Calu3 (cell line): ENCODE measurements around the gene AVPR1A. TPM values are rescaled to one million over a fixed set of nuclear protein-coding genes. Genes with fewer than 3 reads are reported as not detected.

Experiments used
- BruUV-seq: library from RNA; stranded (reverse); fragments of 400-500 nt; replicated peaks from 2 replicates; lab custom pipeline; 2021; lab: Mats Ljungman, UMichigan
- CTCF ChIA-PET: fragments of 300-600 bp; sonication (Branson Sonifier 250); formaldehyde crosslinking; loops from one replicate; lab custom pipeline; 2022; ENCODE audit warnings: antibody characterized with exemption; lab: Charles Lee
- DNase-seq: peaks from one replicate; pipeline ENCODE4 v3.0.0; 2022
- H3K27ac Mint-ChIP-seq: one replicate; pipeline ENCODE4 v1.8.0; 2022; ENCODE audit warnings: mixed read lengths; ENCODE audit not compliant: unreplicated experiment
- H3K27me3 Mint-ChIP-seq: one replicate; pipeline ENCODE4 v1.8.0; 2022; ENCODE audit warnings: mixed read lengths; ENCODE audit not compliant: unreplicated experiment
- H3K36me3 Mint-ChIP-seq: one replicate; pipeline ENCODE4 v1.8.0; 2022; ENCODE audit warnings: mild to moderate bottlenecking, moderate library complexity, mixed read lengths; ENCODE audit not compliant: insufficient read depth, unreplicated experiment
- H3K4me1 Mint-ChIP-seq: one replicate; pipeline ENCODE4 v1.8.0; 2022; ENCODE audit warnings: mild to moderate bottlenecking, low read depth, mixed read lengths; ENCODE audit not compliant: unreplicated experiment
- H3K4me3 Mint-ChIP-seq: one replicate; pipeline ENCODE4 v1.8.0; 2022; ENCODE audit warnings: mild to moderate bottlenecking, low read depth, moderate library complexity, mixed read lengths; ENCODE audit not compliant: unreplicated experiment
- H3K9me3 Mint-ChIP-seq: one replicate; pipeline ENCODE4 v1.8.0; 2022; ENCODE audit warnings: low read depth, mixed read lengths; ENCODE audit not compliant: unreplicated experiment
- intact Hi-C: fragments of 100-400 bp; cut with micrococcal nuclease; formaldehyde crosslinking; loops from one replicate; pipeline ENCODE4 v1.10.0; 2022; ENCODE audit not compliant: unreplicated experiment
- total RNA-seq: library from RNA; stranded (reverse); gene quantifications from 2 replicates; pipeline ENCODE4 v1.2.3, GENCODE V29; 2022
- TF ChIP-seq, protein P1 (sequence below): fragments of 200-600 bp; IDR thresholded peaks from one replicate; pipeline ENCODE4 v1.8.0; 2022; ENCODE audit warnings: antibody characterized with exemption; ENCODE audit not compliant: unreplicated experiment

Gene AVPR1A
- total RNA-seq, 1 experiment from 2014 or later = 0.66 TPM

- BruUV-seq = no TSS peak
- Mint-ChIP-seq H3K36me3 (no peaks in the 10 kb centered on the region), H3K27me3 (peaks cover 25% of the 10 kb centered on the region), H3K9me3 (no peaks in the 10 kb centered on the region), H3K27ac (no peak overlapping the region), H3K4me1 (peaks cover 7% of the 10 kb centered on the region), H3K4me3 (no peak overlapping the region)
- no peak for DNase-seq
- intact Hi-C loops = no loop called here
- CTCF ChIA-PET = no interaction called here
- TF ChIP-seq, protein P1, sequence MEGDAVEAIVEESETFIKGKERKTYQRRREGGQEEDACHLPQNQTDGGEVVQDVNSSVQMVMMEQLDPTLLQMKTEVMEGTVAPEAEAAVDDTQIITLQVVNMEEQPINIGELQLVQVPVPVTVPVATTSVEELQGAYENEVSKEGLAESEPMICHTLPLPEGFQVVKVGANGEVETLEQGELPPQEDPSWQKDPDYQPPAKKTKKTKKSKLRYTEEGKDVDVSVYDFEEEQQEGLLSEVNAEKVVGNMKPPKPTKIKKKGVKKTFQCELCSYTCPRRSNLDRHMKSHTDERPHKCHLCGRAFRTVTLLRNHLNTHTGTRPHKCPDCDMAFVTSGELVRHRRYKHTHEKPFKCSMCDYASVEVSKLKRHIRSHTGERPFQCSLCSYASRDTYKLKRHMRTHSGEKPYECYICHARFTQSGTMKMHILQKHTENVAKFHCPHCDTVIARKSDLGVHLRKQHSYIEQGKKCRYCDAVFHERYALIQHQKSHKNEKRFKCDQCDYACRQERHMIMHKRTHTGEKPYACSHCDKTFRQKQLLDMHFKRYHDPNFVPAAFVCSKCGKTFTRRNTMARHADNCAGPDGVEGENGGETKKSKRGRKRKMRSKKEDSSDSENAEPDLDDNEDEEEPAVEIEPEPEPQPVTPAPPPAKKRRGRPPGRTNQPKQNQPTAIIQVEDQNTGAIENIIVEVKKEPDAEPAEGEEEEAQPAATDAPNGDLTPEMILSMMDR = no peak
Measured at GRCh38 chr12:63095369-63095980, 55.5 kb downstream of the AVPR1A start.

DNA sequence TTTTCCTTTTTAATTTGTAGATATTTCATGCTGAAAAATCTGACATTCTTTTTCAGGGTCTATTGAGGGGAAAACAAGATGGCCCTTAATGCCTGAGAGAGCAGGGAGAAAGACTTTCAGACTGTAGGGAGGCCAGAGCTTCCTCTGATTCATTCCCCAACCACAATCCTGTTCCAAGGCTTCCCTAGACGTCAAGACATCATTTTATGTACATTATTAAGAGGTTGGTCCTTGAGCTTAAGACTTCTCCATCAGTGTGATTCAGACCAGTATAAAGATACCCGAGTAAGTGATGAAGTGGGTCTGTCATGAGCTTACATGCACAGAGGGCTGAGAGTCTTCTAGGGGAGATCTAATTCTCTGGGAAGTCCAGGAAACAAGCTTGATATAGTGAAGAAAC is 57.3 kb downstream of the AVPR1A start:
- BruUV-seq = no TSS peak
- Mint-ChIP-seq H3K4me3 (no peak overlapping the region), H3K36me3 (no peaks in the 10 kb centered on the region), H3K27me3 (peaks cover 31% of the 10 kb centered on the region), H3K27ac (no peak overlapping the region), H3K4me1 (peaks cover under 1% of the 10 kb centered on the region), H3K9me3 (no peaks in the 10 kb centered on the region)
- TF ChIP-seq, protein P1 = no peak
- CTCF ChIA-PET = no interaction called here
- intact Hi-C loops = no loop called here
- DNase-seq = no peak

DNA sequence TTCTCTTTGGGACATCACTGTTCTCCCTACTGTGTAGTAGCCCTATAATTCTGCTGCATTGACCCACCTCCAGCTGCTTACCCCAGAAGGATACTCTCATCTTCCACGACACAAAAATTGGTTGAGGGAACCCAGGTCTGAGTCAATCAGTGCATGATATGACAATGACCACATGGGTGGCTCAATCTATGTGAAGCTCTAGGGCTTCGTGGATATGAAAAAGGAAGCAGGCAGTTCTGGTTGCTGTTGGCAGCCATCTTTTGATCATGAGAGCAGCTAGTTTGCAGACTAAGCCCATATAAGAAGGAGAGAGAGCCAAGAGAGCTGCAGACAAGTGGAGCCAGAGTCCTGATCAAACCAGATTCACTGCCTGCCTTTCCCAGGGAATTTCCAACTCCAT is 57.9 kb downstream of the AVPR1A start:
- BruUV-seq = no TSS peak
- Mint-ChIP-seq H3K4me3 (no peak overlapping the region), H3K27ac (no peak overlapping the region), H3K4me1 (no peaks in the 10 kb centered on the region), H3K27me3 (peaks cover 31% of the 10 kb centered on the region), H3K36me3 (no peaks in the 10 kb centered on the region), H3K9me3 (no peaks in the 10 kb centered on the region)
- no peak for DNase-seq
- CTCF ChIA-PET = no interaction called here
- TF ChIP-seq, protein P1 = no peak
- intact Hi-C loops = no loop called here

Other genes with a start within 250 kb of the AVPR1A start
- gene PPM1H, start 216.1 kb downstream of the AVPR1A start, total RNA-seq = 36.7 and 39.1 TPM in 2 replicates